ENCODE results near the gene FER1L5.
"Not testable (repeated sequence)": the region's sequence is repeated elsewhere in the genome, so short reads cannot be mapped to it uniquely, and the experiment has no call there.

FER1L5 gene

GRCh38 chr2:96636551-96637171 is 5.9 kb upstream of the FER1L5 start:
- no peak for DNase-seq

- peak; percentile 91 to 94 for DNase-seq
Observed at GRCh38 chr2:96637385-96638143, 5.0 kb upstream of the FER1L5 start.

- peak; percentile 96 to 97 for DNase-seq
Observed at GRCh38 chr2:96638144-96639121, 4.1 kb upstream of the FER1L5 start, which contains the start of gene KANSL3. KANSL3 (minus strand) TSS chr2:96638312; CDS start chr2:96637135, 1,177 bp downstream.

DNA sequence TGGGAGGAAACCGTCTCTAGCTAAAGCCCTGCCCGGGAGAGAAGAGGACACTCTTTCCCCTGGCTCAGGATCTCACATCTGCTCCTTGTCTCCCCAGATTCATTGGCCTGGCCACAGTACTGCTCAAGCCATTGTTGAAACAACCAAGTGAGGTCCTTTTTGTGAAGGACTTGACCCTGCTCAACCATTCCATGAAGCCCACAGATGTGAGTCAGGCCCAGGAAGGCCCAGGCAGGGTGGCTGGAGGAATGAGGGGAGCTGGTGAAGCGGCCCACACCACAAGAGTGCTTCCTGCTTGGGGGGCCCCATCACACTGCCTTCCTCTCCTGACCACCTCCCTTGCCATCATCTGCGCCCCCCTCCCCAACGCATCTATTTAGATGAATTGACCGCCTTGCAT is 5.1 kb downstream of the FER1L5 start:
- no peak for DNase-seq

DNA sequence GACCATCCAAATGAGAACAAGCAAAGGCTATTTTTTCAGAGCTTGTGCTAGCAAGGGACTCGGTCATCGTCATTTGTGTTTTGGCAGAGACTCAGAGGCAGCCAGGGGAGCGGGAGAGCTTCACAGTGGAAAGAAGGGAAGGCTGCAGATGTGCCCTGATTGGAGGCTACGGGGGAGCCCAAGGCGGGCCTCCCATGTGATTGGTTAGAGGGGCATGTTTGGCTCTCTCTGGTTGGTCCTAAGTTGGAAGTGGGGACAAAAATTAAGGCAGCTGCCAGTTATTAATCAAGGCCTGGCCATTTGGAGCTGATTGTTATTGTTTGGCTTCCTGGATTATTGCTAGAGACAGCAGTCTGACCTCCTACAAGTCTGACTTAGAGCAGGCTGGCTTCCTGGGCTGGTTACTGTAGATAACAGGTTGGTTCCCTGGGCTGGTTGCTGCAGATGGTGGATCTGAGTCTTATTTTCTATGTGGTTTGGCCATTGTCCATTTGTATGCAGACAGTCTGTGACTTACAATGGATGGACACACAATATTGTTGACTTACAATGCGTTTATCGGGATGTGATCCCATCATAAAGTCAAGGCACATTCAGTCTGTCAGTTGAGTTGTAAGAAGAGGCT is 5.9 kb downstream of the FER1L5 start:
- no peak for DNase-seq

DNA sequence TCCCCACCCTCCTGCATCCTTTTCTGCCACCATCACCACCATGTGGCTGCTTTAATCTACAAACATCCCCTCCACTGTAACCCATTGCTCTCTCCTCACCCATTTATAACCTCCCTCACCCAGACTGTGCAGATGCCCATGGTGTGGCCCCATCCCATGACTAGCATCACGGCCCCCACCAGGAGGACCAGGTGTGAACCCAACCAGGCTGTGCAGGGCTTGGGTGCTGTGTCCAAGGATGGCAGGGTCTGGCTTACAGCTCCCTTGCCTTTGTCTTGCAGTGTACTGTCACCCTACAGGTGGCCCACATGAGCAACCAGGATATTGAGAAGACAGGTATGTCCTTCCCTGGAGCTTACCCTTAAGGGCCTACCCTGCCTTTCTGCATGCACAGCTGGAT is 6.8 kb downstream of the FER1L5 start:
- no peak for DNase-seq

GRCh38 chr2:96651793-96652192 is 9.2 kb downstream of the FER1L5 start:
- no peak for DNase-seq

DNA sequence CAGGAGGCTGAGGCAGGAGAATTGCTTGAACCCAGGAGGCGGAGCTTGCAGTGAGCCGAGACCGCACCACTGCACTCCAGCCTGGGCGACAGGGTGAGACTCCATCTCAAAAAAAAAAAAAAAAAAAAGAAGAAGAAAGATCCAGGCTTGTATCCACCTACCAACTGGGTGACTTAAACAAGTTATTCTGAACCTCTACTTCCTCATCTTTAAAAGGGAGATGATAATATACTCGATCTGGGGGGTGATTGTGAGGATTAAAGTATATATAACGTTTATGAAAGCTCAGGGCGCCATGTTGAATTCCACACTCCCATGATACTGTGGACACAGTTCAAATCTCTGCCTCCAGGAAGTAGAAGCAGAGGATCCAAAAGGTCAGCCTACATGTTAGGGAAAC is 12.2 kb downstream of the FER1L5 start:
- DNase-seq: peak; percentile 36 to 40

GRCh38 chr2:96655526-96655925 is 13.0 kb downstream of the FER1L5 start:
- peak; percentile 83 for DNase-seq

- peak; percentile 14 to 59 for DNase-seq
Observed at GRCh38 chr2:96656540-96656939, 14.0 kb downstream of the FER1L5 start.

GRCh38 chr2:96661324-96661723 is 18.8 kb downstream of the FER1L5 start:
- DNase-seq: no peak

DNA sequence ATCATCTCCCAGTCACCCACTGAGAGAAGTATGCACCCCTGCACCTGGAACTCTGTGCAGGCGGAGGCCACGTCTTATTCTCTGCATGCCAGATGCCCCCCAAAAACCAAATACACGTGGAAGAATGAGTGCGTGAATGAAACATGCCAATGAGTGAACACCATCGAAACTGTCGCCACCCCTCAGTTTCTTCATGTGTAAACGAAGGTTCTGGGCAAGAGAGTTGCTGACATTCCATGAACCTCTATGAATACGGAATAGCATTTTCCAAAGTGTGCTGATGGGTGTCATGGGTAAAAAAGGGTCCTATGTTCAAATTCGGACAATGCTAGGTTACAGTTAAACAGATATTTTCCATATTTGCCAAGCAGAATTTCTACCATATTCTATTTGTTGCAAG is 19.8 kb downstream of the FER1L5 start:
- DNase-seq: no peak

GRCh38 chr2:96663177-96663576 is 20.6 kb downstream of the FER1L5 start:
- DNase-seq: no peak

GRCh38 chr2:96663829-96664228 is 21.3 kb downstream of the FER1L5 start:
- no peak for DNase-seq

- DNase-seq: peak in 1 of 2 donors; percentile 16
Observed at GRCh38 chr2:96664366-96664925, 21.9 kb downstream of the FER1L5 start.

DNA sequence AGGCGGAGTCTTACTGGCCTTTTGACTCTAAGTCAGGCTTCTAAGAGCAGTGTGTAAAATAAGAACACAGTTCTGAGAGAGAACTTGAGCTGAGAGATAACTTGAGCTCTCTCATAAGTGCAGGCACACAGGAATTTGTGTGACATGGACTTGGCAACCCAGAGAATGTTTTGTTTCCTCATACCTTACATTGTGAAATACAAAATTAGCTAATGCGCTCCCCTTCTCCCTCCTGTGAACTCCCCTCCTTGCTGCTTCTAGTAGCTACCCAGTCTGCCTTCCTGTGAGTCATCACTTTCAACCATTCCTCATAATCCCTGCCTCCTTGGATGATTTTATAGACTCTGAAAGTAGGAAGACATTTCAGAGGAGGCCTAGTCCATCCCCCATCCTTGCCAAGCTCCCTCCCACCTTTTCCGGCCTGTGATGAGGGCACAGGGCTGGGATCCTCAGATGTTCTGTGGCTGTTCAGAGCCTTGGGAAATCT is 22.6 kb downstream of the FER1L5 start:
- peak; percentile 87 to 97 for DNase-seq

DNA sequence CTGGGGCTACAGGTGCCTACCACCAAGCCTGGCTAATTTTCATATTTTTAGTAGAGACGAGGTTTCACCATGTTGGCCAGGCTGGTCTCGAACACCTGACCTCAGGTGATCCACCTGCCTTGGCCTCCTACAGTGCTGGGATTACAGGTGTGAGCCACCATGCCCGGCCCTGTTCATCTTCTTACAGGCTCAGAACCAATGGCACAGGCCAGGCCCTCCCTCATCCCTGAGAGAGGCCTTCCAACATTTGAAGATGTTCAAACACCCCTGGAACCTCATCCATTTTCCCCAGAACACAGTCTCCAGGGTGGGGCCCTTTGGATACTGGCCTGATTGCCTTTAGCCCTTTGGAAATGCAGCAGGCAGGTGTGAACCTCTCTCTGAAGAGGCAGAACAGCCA is 23.2 kb downstream of the FER1L5 start:
- not testable (repeated sequence) for DNase-seq

GRCh38 chr2:96668771-96669170 is 26.2 kb downstream of the FER1L5 start:
- DNase-seq: no peak

GRCh38 chr2:96669539-96670215 is 27.1 kb downstream of the FER1L5 start:
- DNase-seq: no peak

GRCh38 chr2:96679848-96680247 is 37.3 kb downstream of the FER1L5 start:
- DNase-seq: no peak

- no peak for DNase-seq
Observed at GRCh38 chr2:96680561-96681141, 38.1 kb downstream of the FER1L5 start.
